GM18909 (cell line): Measurements from ENCODE around the gene KTN1.

Experiments
- ATAC-seq: cut with Tn5 transposase; IDR thresholded peaks from one replicate; pipeline ENCODE4 v1.9.1; 2021; ENCODE audit warnings: mild to moderate bottlenecking; ENCODE audit not compliant: unreplicated experiment, poor library complexity

Gene KTN1

DNA sequence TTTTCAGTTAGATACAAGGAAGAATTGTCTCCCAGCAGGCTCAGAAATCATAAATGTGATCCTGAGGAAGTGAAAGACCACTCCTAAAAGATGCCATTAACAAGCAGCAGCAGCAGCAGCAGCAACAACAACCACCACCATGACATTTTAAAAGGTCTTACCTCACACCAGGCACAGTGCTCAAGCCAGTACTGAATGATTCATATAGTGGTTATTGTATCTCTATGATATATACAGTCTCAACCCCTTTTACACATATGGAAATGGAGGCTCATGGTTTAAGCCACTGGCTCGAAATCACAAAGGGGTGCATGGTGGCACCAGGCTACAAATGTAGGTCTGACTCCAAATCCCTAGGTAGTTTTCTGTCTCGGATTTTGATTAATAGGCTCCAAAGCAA, 126.9 kb downstream of the KTN1 start:
- ATAC-seq: no peak

DNA sequence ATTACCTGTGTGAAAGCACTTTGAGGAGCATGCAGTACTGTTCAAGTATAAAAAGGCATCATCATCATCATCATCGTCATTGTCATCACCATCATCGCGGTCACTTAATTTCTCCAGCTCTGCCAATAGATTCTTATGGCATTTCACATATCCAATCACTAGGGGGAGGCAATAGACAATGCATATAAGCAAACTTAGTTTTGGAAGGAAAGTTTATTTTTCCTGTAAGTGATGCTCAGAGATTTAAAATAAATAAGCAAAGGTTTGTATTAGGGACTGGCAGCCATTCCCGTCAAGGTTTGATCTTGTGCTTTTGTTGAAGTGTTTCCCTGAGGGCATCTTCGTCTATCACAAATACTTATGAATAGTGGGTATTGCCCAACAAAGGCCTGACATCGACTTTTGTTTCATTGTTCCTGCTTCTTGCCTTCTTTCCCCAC, 127.4 kb downstream of the KTN1 start:
- no peak for ATAC-seq

DNA sequence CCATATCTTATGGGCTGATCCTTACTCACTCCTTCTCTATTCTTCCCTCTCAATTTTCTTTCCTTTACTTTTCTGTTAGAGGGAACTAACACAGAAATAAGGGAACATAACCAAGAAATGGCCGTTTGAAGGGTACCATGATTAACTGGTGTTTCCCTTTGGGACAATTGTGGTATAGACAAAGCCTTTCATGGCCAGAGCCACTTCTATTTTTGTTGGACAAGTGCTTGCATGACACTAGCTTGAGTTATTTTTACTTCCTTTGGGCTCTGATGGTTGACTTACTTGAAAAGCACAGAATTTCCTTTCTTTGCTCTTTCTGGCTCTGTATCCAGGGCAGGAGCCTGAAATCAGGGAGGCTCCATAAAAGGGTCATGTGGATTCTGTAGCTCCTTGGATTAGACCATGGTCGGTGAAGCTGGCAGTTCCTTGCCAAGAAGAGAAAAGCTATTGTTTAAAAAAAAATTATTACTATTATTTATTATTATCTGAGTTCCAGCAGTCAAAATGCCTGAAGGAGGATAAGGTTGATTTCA, 130.6 kb downstream of the KTN1 start:
- no peak for ATAC-seq

DNA sequence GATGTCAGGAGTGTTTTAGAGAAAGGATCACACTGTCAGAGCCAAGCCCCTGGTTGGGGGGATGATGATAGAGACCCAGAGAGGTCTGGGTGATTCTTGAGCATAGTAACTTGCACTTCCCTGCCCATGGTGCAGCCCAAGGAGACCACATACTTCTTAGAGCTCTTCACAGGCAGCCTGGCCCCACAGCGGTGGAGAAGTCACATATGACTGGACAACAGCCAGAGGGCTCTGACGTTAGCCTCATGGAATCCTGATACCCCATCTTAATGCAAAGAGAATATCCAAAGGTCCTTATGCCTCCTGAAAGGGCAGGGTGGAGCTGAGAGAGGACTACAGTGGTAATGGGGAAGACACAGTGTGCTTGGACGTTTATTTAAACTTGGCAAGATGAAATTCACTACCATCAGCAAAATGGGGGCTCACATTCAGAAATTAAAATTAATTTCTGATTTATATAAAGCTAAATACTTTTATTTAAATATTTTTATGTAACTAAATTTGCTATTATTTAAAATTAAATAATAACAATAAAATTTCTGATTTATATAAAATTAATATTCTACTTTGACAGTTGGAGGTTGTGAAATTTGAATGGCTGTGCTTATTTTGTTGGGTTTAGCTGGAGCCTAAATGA, 131.3 kb downstream of the KTN1 start:
- ATAC-seq: no peak

DNA sequence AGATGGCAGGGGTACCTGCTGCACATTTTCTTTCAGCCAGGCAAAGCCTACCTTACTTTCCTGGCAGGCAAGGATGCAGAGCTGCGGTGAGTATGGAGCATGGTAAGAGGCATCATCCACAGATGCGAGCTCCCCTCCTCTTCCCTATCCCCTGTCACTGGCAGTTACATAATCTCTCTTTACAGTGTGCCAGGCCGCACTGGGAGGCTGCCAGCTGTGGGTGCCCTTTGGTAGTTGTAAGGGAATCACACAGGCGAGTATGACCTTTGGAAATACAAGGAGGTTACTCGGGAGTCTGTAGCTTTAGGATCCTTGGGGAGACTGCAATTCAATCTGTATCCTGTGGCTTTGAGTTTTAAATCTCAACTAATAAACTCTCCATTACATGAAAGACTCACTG, 132.5 kb downstream of the KTN1 start:
- no peak for ATAC-seq

DNA sequence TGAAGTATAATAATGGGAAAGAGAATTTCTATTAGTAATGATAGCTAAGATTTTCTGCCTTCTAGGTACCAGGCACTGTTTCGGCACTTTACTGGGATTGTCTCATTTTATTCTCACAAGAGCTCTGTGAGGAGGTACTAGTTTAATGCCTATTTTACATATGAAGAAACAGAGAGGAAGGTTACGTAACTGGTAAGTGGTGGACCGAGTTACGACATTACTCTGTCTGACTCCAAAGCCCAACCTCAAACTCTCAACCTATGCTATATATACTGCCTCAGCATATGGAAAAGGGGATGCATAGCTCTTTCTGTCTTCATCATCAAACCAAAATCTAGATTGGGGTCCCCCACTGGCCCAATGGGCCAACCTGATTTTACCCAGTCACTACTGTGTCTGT, 133.5 kb downstream of the KTN1 start:
- no peak for ATAC-seq

DNA sequence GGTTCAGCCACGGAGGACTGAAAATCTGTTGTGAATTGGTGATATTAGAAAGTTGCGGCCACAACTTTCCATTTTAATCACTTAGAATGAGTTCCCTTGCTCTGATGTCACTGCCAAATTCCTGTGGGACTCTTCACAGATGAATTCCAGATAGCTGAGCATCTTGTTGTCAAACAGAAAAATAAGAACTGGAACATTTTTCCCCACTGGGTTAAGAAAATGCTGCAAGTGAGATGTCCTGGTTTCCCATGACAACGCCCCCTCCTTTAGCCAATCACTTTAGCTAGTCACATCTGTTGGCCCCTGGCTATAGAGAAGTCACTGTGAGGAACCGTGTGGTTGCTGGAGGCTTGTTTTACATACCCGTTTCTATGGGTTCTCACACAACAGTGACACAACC, 135.9 kb downstream of the KTN1 start:
- no peak for ATAC-seq

DNA sequence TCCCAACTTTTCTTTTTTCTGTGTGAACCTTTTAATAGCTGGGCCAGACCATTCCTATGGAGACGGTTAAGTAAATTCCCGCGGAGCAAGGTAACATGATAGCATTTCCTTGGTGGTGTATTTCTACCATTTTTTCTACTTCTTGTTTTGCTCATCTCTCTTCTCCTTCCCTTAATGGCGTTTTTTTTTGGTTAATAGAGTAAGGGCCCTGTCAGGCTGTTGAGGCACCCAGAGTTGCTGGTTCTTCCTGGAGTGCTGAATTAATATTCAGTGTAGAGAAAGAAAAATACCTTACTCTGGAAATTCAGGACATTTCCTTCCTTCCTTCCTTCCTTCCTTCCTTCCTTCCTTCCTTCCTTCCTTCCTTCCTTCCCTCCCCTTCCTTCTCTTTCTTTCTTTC, 137.6 kb downstream of the KTN1 start:
- no peak for ATAC-seq

DNA sequence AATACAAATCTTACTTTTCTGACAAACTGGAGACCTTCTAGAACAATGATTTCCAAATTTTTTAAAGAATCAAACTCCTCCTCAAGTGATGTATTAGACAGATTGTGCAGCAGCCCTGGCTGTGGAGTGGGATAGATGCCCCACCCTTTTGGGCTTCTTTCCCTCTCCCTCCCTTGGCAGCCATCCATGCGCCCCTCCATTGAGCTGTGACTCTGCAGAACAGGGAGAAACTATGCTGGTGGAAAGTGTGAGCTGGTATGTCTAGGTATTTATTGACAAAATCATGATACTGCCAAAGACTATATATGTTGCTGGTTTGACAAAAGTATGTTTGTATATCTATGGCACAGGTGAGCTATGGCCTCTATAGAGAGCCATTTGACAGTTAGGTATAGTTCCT, 138.5 kb downstream of the KTN1 start:
- ATAC-seq: no peak

DNA sequence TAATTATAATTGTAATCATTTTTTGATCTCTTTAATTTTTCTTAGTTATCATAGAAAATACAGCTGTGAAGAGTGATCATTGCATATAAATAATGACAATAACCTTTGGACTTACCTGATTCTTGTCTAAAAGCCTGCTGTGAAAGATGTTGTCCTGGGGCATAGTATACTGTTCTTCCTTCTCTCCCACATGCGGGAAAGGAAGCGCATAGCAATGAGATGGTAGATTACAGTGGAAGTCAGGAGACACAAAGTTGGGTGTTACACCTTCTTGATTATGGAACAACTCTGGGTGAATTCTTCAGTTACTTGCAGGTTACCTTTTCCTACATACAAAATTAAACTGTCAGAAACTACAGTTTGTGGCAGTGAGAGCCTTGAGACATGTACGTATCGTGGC, 140.8 kb downstream of the KTN1 start:
- ATAC-seq: no peak

DNA sequence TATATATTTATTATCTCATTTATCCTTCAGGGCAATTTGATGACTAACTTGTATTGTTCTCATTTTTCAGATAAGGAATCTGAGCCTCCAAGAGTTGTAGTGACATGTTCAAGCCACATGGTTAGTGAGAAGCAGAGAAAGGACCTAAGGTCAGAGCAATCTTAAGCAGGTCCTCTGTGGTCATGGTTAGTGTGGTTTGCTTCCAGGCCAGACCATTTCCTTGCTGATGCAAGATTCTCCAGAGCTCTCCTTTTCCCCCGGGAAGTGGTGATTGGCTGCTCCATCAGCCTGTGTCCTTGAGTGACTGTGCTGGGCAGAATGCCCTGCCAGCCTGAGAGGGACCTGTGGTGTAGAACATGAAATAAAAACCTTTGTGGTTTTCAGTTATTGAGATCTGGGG, 141.3 kb downstream of the KTN1 start:
- no peak for ATAC-seq

DNA sequence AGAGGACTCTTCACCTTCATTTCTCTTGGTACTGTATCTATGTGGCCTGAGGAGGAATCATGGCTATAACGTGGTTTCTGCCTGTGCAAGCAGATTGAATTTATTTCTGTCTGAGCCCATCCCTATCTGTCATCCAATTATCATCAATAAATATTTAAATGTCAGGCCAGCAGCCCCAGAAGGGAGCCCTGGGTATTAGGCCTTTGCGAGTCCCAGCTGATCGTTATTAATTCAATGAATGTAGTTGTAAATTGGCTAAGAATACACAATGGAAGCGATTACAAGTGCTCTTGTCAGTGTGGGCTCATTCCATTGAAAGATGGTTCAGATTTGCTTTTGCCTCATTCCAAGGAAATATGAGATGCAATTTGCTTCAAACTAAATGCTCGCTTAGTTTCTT, 142.0 kb downstream of the KTN1 start:
- ATAC-seq: no peak

DNA sequence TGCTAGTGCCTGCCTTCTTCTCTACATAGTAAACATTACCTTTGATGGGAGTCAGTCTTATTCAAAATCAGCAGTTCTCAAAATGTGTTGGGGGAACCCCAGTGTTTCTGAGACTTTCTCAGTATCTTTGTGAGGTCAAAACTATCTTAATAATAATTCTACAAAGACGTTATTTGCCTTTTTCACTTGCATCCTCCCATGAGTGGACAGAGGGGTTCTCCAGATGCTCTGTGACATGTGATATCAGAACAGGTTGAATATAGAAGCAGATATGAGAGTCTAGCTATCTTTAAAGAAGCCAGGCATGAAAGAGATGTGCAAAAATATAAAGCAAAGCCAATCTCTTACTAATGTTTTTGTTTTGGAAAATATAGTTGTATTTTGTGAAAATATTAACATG, 144.7 kb downstream of the KTN1 start:
- ATAC-seq: no peak

DNA sequence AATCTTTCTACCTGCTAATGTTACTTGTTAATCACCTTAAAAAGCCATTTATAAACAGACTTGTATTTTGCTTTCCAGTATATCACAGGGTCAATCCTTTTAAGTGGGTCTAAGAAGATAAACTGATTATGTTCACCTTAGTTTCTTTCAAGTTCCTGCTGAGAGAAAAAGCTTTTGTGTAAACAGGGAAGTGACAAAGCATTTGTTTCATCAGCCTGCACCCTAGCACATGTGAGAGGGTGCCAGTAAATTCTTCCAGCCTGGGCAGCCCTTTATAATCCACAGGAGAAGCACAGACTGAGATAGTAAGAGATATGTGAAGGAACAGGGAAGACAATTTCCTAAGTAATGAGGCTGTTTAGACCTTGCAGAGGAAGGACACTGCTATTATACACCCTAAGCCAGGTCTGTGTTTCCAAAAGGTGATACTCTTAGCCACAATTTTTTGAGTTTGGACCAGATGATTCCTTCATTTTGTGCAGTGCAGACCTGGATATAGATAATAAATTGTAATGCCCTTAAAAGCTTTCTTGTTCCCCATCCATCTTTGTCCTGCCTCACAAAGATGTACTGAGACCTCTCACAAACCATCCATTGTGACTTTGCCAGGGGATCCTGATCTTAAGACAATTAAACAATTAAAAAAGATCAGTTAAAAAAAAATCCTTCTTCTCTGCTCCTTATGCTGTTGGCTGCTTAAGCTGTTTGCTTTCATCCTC, 150.7 kb downstream of the KTN1 start:
- ATAC-seq: no peak

DNA sequence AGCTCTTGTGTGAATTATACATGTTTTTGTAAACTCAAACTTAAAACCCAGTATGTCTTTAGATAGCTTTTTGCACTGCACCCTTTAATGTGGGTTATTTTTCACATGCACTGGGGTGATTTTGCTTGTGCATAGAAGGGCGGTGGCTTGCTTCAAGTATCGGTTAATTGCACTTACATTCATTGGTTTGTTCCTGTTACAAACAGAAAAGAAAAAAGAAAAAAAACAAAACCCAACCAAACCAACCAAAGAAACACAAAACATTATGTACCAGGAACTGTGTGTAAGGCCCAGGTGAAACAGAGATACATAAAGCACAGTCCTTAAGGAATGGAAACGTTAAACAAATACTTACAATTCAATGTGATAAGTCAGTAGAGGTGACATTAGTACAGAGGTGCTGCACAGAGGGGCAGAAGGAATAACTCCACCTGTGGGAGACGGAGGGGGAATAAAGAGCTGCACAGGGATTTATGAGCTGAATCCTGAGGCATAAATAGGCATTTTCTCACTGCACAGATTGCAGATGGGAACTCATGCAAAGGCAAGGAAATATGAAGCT, 151.4 kb downstream of the KTN1 start:
- ATAC-seq: no peak

DNA sequence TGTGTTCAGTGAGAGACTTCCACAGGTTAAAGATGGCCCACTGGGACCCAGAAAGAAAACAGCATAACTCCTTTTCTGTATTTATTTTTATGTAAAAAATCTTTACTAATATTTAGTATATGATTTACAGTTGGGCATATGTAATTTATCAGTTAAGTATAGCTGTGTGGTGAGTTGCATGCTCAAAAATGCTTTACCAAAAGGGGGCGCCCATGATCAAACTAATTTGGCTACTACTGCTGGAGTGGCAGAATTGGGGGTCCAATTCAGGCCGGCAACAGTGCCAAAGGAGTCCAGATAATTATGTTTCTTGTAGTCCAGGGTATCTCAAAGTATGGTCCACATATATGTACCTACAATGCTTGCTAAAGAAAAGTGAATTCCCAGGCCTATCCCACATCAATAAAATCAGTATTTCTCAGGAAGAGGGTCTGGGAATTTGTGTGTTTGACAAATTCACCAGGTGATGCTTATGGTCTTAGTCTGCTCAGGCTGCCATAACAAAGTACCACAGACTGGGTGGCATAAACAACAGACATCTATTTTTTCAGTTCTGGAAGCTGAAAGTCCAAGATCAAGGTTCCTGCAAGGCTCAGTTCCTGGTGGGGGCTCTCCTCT, 152.0 kb downstream of the KTN1 start:
- ATAC-seq: no peak

DNA sequence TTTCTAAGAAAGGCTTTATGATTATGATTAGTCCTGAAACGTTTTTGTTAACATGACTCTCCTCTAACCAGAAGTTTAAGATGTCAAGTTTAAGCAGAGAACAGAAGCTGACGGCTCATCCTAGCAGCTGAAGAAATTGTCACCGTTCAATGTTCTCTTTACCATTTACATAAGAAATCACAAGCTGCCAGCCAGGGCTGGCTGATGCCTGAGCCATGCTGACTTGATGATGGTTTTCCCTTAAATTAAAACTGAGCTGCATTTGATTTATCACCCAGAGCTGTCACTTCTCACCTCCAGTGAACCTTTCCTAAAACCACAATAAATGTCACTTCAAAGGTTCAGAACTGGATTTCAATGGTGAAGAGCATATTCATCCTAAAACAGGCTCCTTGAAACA, 153.6 kb downstream of the KTN1 start:
- ATAC-seq: no peak
